GM12872 (cell line): Measurements from ENCODE around the gene CDCA4.

Experiments used
- CTCF ChIP-seq: IDR thresholded peaks from 3 replicates; pipeline ENCODE4 v1.5.1; 2011; ENCODE audit warnings: low read depth, mild to moderate bottlenecking, low read length, moderate library complexity; ENCODE audit not compliant: insufficient read depth

CDCA4 gene

GRCh38 chr14:105005929-105006830 lies 14.7 kb downstream of the CDCA4 start:
- TF ChIP-seq CTCF: no peak

GRCh38 chr14:105005329-105005928 lies 15.5 kb downstream of the CDCA4 start:
- no peak for TF ChIP-seq CTCF

GRCh38 chr14:104999361-104999760 lies 21.5 kb downstream of the CDCA4 start:
- TF ChIP-seq CTCF: no peak

GRCh38 chr14:104998801-104999200 lies 22.1 kb downstream of the CDCA4 start:
- no peak for TF ChIP-seq CTCF

GRCh38 chr14:104996483-104996882 lies 24.4 kb downstream of the CDCA4 start:
- TF ChIP-seq CTCF: no peak

- TF ChIP-seq CTCF: no peak
Observed at GRCh38 chr14:104996032-104996431, 24.9 kb downstream of the CDCA4 start.

GRCh38 chr14:104994978-104995377 lies 25.9 kb downstream of the CDCA4 start:
- TF ChIP-seq CTCF: no peak
